DND-41 (cell line): ENCODE results near the gene PSD4.

Experiments
- EZH2 ChIP-seq: IDR thresholded peaks from 3 replicates; pipeline ENCODE4 v1.6.1; 2012; ENCODE audit warnings: borderline replicate concordance, low read depth, mild to moderate bottlenecking, moderate library complexity, low read length, inconsistent platforms; ENCODE audit not compliant: severe bottlenecking
- TF ChIP-seq, protein P1 (sequence below): IDR thresholded peaks from 2 replicates; pipeline ENCODE4 v1.5.1; 2012; ENCODE audit warnings: borderline replicate concordance, low read length, moderate library complexity, mild to moderate bottlenecking; ENCODE audit not compliant: poor library complexity, severe bottlenecking; ENCODE audit errors: extremely low read depth

DNA sequence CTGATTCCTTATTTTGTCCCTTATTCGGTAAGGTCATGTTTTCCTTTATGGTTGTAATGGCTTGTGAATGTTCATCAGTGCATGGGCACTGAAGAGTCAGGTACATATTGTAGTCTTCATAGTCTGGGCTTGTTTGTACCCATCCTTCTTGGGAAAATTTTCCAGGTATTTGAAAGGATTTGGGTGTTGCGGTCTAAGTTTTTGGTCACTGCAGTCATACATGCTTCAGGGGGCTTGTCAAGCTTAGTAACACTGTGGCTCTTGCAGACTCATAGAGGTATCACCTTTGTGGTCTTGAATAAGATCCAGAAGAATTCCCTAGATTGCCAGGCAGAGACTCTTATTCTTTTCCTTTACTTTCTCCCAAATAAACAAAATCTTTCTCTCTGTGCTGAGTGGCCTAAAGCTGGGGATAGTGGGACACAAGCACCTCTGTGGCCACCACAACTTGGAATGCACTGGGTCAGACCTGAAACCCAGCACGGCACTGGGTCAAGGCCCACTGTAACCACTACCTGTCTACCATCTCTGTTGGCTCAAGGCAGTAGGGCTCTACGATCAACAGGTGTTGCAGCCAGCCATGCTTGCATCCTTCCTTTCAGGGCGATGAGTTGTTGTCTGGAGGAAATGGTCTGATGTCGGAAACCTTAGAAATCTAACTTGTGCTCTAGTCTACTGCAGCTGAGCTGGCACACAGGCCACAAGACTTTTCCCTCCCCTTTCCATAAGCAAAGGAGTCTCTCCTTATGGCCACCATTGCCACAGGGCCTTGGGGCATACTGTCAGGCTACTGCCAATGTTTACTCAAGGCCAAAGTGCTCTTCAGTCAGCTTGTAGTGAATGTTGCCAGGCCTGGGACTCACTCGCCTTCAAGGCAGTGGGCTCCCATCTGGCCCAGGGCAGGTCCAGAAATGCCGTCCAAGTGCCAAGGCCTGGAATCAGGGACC is 24.9 kb upstream of the PSD4 start:
- TF ChIP-seq, protein P1, sequence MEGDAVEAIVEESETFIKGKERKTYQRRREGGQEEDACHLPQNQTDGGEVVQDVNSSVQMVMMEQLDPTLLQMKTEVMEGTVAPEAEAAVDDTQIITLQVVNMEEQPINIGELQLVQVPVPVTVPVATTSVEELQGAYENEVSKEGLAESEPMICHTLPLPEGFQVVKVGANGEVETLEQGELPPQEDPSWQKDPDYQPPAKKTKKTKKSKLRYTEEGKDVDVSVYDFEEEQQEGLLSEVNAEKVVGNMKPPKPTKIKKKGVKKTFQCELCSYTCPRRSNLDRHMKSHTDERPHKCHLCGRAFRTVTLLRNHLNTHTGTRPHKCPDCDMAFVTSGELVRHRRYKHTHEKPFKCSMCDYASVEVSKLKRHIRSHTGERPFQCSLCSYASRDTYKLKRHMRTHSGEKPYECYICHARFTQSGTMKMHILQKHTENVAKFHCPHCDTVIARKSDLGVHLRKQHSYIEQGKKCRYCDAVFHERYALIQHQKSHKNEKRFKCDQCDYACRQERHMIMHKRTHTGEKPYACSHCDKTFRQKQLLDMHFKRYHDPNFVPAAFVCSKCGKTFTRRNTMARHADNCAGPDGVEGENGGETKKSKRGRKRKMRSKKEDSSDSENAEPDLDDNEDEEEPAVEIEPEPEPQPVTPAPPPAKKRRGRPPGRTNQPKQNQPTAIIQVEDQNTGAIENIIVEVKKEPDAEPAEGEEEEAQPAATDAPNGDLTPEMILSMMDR, result no peak
- no peak for TF ChIP-seq EZH2
